A673 (cell line): ENCODE measurements around the gene FBRS. TPM values are rescaled to one million over a fixed set of nuclear protein-coding genes. Genes with fewer than 3 reads are reported as not detected.

Experiments used
- BruUV-seq: library from RNA; stranded (reverse); fragments of 400-500 nt; replicated peaks from 2 replicates; lab custom pipeline; 2021; lab: Mats Ljungman, UMichigan
- CTCF ChIA-PET: fragments of 300-600 bp; sonication (Branson Sonifier 250); formaldehyde crosslinking; loops from one replicate; lab custom pipeline; 2022; ENCODE audit warnings: antibody characterized with exemption; lab: Charles Lee
- POLR2A ChIA-PET: fragments of 300-600 bp; sonication (Branson Sonifier 250); formaldehyde crosslinking; loops from one replicate; lab custom pipeline; 2022; ENCODE audit warnings: antibody characterized with exemption; ENCODE audit not compliant: low non-redundant PET; lab: Charles Lee
- DNase-seq: peaks from one replicate; pipeline ENCODE4 v3.0.0-alpha.2; 2015; ENCODE audit warnings: low spot score
- H3K27ac ChIP-seq: fragments of 200-600 bp; sonication (generic); 2 replicates; pipeline ENCODE4 v1.5.1; 2016; ENCODE audit warnings: mixed run types, low read depth, mild to moderate bottlenecking, mixed read lengths, antibody characterized with exemption, low read length; ENCODE audit not compliant: poor library complexity, severe bottlenecking
- H3K27me3 ChIP-seq: fragments of 200-600 bp; sonication (generic); replicated peaks from 2 replicates; pipeline ENCODE4 v1.6.1; 2017; ENCODE audit warnings: mixed run types, low read depth, mild to moderate bottlenecking, mixed read lengths, antibody characterized with exemption, low read length; ENCODE audit not compliant: insufficient read depth, poor library complexity
- H3K36me3 ChIP-seq: fragments of 200-600 bp; sonication (generic); 2 replicates; pipeline ENCODE4 v1.6.1; 2016; ENCODE audit warnings: mixed run types, mild to moderate bottlenecking, mixed read lengths, antibody characterized with exemption, low read length; ENCODE audit not compliant: insufficient read depth, poor library complexity, severe bottlenecking
- H3K4me1 ChIP-seq: fragments of 200-600 bp; sonication (generic); 2 replicates; pipeline ENCODE4 v1.6.1; 2017; ENCODE audit warnings: mixed run types, mild to moderate bottlenecking, mixed read lengths, antibody characterized with exemption, low read length; ENCODE audit not compliant: insufficient read depth, poor library complexity, severe bottlenecking
- H3K4me3 ChIP-seq: fragments of 200-600 bp; sonication (generic); 2 replicates; pipeline ENCODE4 v1.5.1; 2016; ENCODE audit warnings: low read depth, mixed run types, mild to moderate bottlenecking, mixed read lengths, low read length; ENCODE audit not compliant: poor library complexity, severe bottlenecking
- H3K9me3 ChIP-seq: fragments of 200-600 bp; sonication (generic); 2 replicates; pipeline ENCODE4 v1.6.1; 2016; ENCODE audit warnings: mixed run types, low read depth, mild to moderate bottlenecking, mixed read lengths, antibody characterized with exemption, low read length; ENCODE audit not compliant: poor library complexity, severe bottlenecking
- EZH2 ChIP-seq: fragments of 200-600 bp; sonication (generic); IDR thresholded peaks from 2 replicates; pipeline ENCODE4 v1.6.1; 2017; ENCODE audit warnings: borderline replicate concordance, low read depth, mild to moderate bottlenecking, mixed read lengths, antibody characterized with exemption, low read length; ENCODE audit not compliant: poor library complexity, severe bottlenecking
- intact Hi-C: fragments of 100-400 bp; cut with micrococcal nuclease; formaldehyde crosslinking; loops from one replicate; pipeline ENCODE4 v1.10.0; 2022; ENCODE audit not compliant: unreplicated experiment
- total RNA-seq: library from RNA; stranded (reverse); gene quantifications from 2 replicates; pipeline ENCODE4 v1.2.3, GENCODE V29; 2021
- TF ChIP-seq, protein P1 (sequence below): fragments of 300-800, 200-600 bp; sonication (generic); conservative IDR thresholded peaks from 2 replicates; pipeline ENCODE4 v1.5.1; 2017; ENCODE audit warnings: low read depth, mild to moderate bottlenecking, antibody characterized with exemption, low read length, moderate library complexity, mixed read lengths

The FBRS gene
- total RNA-seq, 1 experiment from 2014 or later: 79.9 TPM

DNA sequence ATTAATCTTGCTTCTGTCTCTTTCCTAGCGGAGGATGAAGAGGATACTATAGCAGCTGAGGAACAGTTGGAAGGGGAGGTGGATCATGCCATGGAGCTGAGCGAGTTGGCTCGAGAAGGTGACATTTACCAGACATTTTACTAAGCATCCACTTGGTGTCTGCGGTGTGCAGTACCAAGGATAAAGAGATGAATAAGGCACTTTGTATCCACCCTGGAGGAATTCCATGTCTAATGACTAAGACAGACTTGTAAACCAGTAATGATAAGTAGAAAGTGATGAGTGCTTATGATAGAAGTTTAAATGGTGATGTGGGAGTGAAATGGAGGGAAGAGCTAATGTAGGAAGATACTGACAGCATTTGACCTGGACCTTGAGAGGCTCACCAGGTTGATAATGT is 52.7 kb downstream of the FBRS start:
- peaks cover 97% of the 10 kb centered on the region for H3K36me3 ChIP-seq

DNA sequence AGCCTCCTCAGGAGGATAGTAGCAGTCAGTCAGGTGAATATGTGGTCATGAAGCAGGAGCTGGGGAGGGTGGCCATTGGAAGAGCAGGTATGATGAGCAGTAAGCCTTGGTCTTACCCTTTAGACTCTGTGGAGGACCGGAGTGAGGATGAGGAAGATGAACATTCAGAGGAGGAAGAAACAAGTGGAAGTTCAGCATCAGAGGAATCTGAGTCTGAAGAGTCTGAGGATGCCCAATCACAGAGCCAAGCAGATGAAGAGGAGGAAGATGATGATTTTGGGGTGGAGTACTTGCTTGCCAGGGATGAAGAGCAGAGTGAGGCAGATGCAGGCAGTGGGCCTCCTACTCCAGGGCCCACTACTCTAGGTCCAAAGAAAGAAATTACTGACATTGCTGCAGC is 53.5 kb downstream of the FBRS start:
- H3K36me3 ChIP-seq: peaks cover 97% of the 10 kb centered on the region
- no peak for DNase-seq
- no peak for TF ChIP-seq EZH2
- TF ChIP-seq, protein P1, sequence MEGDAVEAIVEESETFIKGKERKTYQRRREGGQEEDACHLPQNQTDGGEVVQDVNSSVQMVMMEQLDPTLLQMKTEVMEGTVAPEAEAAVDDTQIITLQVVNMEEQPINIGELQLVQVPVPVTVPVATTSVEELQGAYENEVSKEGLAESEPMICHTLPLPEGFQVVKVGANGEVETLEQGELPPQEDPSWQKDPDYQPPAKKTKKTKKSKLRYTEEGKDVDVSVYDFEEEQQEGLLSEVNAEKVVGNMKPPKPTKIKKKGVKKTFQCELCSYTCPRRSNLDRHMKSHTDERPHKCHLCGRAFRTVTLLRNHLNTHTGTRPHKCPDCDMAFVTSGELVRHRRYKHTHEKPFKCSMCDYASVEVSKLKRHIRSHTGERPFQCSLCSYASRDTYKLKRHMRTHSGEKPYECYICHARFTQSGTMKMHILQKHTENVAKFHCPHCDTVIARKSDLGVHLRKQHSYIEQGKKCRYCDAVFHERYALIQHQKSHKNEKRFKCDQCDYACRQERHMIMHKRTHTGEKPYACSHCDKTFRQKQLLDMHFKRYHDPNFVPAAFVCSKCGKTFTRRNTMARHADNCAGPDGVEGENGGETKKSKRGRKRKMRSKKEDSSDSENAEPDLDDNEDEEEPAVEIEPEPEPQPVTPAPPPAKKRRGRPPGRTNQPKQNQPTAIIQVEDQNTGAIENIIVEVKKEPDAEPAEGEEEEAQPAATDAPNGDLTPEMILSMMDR: no peak
- no peaks in the 10 kb centered on the region for H3K4me1 ChIP-seq
- CTCF ChIA-PET: no interaction called here
- H3K4me3 ChIP-seq: no peak overlapping the region
- intact Hi-C loops: no loop called here
- POLR2A ChIA-PET: no interaction called here
- no peak overlapping the region for H3K27ac ChIP-seq
- no peaks in the 10 kb centered on the region for H3K27me3 ChIP-seq
- H3K9me3 ChIP-seq: no peaks in the 10 kb centered on the region
- BruUV-seq: TSS peak; percentile 63

More for the DNA sequence above, 52.7 kb downstream of the FBRS start:
- Histone ChIP-seq H3K27ac (no peak overlapping the region), H3K4me1 (no peaks in the 10 kb centered on the region), H3K9me3 (no peaks in the 10 kb centered on the region), H3K4me3 (no peak overlapping the region), H3K27me3 (no peaks in the 10 kb centered on the region)
- ChIA-PET CTCF (no interaction called here), POLR2A (interaction anchor here (0.6 kb wide), 1 partner anchor 8 kb away, joined by 4 read pairs; no protein-coding TSS in a partner anchor)
- intact Hi-C loops: no loop called here
- TF ChIP-seq, protein P1: no peak
- no peak for TF ChIP-seq EZH2
- no peak for DNase-seq
- no TSS peak for BruUV-seq

DNA sequence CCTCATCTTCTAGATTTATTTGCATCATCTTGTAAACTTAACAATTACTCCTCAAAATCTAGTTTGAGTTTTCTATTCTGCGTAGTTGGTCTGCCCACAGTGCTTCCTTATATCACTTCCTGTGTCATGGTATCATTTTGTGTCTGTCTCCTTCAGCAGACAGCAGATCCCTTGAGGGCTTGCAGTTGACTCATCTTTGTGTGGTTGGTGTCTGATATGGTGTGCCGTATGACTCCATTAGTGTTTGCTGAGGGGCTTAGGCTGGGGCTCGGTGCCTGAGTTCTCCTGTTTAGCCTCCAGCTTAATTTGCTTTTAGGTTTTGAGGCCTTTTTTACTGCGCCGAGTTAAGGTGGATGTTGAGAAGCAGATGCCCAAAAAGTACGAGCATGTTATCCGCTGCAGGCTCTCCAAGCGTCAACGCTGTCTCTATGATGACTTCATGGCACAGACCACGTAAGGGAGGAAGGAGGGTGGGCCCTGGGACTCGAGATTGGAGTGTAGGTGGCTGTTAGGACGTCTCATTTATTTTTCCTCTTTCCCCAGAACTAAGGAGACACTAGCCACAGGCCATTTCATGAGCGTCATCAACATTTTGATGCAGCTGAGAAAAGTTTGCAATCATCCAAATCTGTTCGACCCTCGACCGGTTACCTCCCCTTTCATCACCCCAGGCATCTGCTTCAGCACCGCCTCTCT is 57.7 kb downstream of the FBRS start:
- BruUV-seq: no TSS peak
- H3K36me3 ChIP-seq: peaks cover 90% of the 10 kb centered on the region
- H3K4me1 ChIP-seq: no peaks in the 10 kb centered on the region
- TF ChIP-seq, protein P1: no peak
- no peak for TF ChIP-seq EZH2
- peak overlapping the region; percentile 58 for H3K27ac ChIP-seq
- no peaks in the 10 kb centered on the region for H3K27me3 ChIP-seq
- POLR2A ChIA-PET: no interaction called here
- CTCF ChIA-PET: no interaction called here
- H3K9me3 ChIP-seq: no peaks in the 10 kb centered on the region
- peak; percentile 72 for DNase-seq
- intact Hi-C loops: no loop called here
- no peak overlapping the region for H3K4me3 ChIP-seq
